Activated T-cell treated with anti-CD3 and anti-CD28 coated beads for 4 hours (primary cell): Measurements from ENCODE around the gene FAM193B.
"Not testable (repeated sequence)": the region's sequence is repeated elsewhere in the genome, so short reads cannot be mapped to it uniquely, and the experiment has no call there.

Experiments
- DNase-seq: peaks from one replicate; pipeline ENCODE4 v3.0.0-alpha.2; 2020

FAM193B gene

DNA sequence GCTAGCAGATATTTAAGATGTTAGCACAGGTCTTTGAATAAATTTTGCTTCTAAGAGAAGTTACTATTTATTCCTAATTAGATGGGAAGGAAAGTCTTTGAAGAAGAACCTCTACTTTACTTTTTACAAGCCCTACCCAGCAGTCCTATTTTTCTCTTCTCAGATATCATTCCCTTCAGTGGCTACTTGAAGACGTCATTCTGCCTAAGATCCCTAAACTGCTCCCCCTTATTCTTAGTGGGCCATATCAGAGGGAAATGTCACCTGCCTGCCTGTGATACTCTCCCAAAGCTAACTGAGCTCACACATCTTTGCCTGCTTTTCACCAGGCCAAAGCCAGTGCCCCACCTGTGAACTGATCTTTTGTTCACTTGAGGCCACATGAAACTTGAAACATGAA, 21.1 kb upstream of the FAM193B start:
- DNase-seq, result no peak

DNA sequence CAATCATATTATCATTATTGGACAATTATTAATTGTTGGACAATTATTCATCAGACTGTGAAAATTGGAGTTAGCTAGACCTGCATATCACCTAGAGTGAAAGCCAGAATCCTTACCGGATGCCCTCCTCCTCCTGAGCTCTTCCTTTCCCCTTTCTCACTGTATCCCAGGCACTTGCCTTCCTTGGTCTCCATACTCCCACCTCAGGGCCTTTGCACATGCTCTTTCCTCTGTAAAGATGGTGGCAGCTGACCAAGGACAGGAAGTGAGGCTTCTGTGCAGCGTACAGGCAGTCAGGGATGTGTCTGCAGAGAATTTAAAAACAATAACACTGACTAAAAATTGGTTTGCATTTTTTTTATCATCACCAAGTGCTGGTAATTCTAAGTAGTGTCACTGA, 15.5 kb upstream of the FAM193B start:
- DNase-seq, result no peak

DNA sequence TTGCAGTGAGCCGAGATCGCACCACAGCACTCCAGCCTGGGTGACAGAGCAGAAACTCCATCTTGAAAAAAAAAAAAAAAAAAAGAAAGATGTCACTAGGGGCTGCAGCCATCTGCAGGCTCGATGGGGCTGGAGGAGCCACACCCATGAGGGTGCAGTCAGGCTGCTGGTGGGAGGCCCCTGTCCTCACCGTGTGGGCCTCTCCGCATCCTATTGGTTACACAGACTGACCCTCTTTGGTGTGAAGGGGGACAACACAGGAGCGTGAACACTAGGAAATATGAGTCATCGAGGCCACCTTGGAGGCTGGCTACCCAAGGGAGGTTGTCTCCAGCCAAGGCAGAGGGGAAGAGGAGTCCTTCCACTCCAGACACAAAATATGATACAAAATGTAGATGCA, 14.0 kb upstream of the FAM193B start:
- DNase-seq, result no peak

GRCh38 chr5:177565046-177565445, 10.7 kb upstream of the FAM193B start:
- no peak for DNase-seq

DNA sequence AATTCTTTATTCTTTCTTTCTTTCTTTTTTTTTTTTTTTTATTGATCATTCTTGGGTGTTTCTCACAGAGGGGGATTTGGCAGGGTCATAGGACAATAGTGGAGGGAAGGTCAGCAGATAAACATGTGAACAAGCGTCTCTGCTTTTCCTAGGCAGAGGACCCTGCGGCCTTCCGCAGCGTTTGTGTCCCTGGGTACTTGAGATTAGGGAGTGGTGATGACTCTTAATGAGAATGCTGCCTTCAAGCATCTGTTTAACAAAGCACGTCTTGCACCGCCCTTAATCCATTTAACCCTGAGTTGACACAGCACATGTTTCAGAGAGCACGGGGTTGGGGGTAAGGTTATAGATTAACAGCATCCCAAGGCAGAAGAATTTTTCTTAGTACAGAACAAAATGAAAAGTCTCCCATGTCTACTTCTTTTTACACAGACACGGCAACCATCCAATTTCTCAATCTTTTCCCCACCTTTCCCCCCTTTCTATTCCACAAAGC, 5.1 kb upstream of the FAM193B start:
- DNase-seq, result not testable (repeated sequence)

DNA sequence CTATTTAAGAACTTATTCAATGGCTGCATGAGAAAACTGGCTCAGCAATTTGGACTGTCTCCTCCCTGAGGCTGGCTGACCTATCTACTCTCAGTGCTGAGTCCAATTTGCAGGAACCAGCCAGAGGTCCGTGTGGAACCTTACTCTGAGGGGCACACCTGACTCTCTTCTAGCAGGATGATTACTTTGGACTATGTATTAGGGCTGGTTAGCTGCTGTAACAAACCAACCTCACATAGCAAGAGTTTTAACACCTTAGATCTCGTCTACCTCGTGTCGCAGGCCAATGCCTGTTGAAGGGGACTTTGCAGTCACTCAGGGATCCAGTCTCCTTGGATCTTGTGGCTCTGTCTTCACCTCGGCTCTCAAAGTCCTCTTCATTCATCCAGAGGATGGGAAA, 3.4 kb upstream of the FAM193B start:
- no peak for DNase-seq

- no peak for DNase-seq
These were observed 2.8 kb upstream of the FAM193B start for GRCh38 chr5:177557041-177557647.

DNA sequence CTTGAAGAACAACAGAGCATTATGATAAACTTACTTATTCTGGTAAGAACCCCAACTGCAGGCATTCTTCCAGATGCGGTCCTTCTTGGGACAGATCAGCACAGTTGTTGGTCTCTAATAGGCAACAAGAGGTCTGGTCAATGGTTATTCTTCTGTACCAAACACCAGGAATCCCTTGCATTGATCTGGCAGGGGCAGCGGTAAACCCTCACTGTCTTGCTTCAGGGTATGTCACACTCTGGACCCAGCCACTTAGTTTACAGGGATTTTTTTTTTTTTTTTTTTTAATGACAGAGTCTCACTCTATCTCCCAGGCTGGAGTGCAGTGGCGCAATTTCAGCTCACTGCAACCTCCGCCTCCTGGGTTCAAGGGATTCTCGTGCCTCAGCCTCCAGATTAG, 1.3 kb upstream of the FAM193B start:
- no peak for DNase-seq

GRCh38 chr5:177555228-177555627, 865 bp upstream of the FAM193B start:
- no peak for DNase-seq

DNA sequence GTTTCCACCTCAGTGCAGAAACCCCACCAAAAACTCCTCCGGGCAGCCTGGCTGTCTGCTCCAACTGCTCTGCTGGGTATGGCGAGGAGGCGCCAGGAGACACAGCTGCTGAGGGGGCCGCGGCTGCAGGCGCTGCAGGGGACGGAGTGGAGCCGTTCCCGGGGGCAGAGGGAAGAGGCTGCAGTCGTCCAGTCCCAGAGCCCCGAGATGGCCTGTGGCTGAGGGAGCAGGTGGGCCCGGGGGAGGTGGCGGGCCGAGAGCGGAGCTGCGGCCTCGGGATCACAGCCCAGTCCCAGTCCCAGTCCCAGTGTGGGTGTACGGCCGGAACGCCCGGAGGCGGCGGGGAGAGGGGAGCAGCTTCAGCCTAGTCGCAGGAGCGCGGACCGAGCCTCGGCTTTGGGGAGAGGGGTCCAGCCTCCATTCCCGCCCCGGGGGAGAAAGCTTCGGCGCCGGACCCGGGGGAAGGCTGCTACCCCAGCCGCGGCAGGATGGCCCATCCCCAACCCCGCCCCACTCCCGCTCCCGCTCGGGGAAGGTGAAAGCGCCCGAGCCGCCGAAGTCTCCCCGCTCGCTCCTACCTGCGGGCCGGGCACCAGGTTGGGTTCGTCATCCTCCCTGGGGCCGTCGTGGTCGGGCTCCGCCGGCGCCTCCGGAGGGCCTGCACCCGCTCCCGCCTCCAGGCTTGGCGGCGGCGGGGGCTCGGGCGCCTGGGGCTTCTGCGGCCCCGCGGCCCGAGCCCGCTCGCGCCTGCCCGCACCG, 513 bp downstream of the FAM193B start:
- peak; percentile 25 for DNase-seq

GRCh38 chr5:177552839-177553455, 1.4 kb downstream of the FAM193B start:
- no peak for DNase-seq

GRCh38 chr5:177550122-177550521, 4.2 kb downstream of the FAM193B start:
- DNase-seq, result no peak

DNA sequence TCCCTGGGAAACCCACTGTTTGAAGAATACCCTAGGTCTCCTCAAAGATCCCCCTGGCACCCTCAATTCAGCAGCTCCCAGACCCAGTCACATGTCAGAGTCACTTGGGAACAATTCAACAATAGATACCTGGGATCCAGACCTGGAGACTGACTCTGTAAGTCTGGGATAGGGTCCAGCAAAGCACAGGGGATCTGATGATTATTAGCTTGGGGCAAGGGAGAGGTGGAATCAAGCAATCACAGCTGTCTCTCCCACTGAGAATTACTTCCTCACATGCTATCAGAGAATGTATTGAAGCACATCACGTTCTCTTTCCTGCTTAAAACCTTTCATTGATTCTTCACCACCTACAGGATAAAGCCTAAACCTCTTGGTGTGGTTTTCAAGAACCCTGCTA, 5.9 kb downstream of the FAM193B start:
- DNase-seq, result no peak

- DNase-seq, result no peak
These were observed 6.6 kb downstream of the FAM193B start for GRCh38 chr5:177547736-177548135.

DNA sequence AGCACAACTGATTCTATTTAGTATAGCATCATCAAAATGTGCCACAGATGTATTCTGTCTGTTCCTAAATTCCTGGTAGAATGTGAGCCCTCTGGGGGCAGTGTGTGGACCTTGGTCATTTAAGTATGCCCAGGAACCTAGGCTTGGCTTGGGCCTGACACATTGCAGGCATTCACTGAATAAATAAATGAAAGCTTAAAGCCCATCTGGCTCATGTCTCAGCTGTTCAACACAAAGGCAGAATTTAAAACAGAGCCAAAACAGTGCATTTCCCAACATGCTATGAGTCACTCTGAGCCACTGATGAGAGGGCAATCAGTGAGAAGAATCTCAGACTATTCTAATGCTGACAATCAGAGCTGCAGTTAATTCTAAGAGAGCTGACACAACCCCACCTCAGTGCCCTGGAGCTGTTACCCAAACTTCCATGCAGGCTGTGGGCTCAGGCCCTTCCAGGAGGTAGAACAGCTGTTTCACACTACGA, 8.1 kb downstream of the FAM193B start:
- no peak for DNase-seq

GRCh38 chr5:177545487-177546257, 8.7 kb downstream of the FAM193B start:
- no peak for DNase-seq

- DNase-seq, result no peak
These were observed 11.4 kb downstream of the FAM193B start for GRCh38 chr5:177542816-177543465.

GRCh38 chr5:177540438-177540837, 13.9 kb downstream of the FAM193B start:
- DNase-seq, result no peak

DNA sequence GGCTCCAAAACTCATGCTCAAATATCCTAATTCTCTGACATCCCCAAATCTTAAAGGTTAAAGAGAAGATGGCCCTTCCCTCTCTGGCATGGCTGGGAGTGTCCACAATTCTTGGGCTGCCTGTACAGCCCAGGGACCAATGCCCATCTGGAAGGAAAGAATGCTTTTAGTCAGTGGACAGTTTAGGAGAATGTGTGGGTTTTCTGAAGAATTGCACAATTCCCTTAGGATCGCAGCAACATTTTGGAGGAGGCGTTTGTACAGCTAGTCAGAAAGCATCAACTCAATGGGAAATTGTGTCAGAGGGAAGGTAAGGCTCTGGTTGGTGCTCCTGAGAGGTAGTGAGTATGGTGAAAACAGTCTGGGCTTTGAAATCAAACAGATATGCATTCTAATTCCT, 15.0 kb downstream of the FAM193B start:
- DNase-seq, result no peak

GRCh38 chr5:177538876-177539275, 15.5 kb downstream of the FAM193B start:
- DNase-seq, result no peak

GRCh38 chr5:177537389-177538361, 16.7 kb downstream of the FAM193B start:
- DNase-seq, result no peak
